HG03439 (cell line): ENCODE data around the gene ZSCAN31.

Source experiments
- ATAC-seq: cut with Tn5 transposase; IDR thresholded peaks from one replicate; pipeline ENCODE4 v1.9.1; 2021; ENCODE audit warnings: mild to moderate bottlenecking, moderate library complexity; ENCODE audit not compliant: unreplicated experiment

ZSCAN31 gene

DNA sequence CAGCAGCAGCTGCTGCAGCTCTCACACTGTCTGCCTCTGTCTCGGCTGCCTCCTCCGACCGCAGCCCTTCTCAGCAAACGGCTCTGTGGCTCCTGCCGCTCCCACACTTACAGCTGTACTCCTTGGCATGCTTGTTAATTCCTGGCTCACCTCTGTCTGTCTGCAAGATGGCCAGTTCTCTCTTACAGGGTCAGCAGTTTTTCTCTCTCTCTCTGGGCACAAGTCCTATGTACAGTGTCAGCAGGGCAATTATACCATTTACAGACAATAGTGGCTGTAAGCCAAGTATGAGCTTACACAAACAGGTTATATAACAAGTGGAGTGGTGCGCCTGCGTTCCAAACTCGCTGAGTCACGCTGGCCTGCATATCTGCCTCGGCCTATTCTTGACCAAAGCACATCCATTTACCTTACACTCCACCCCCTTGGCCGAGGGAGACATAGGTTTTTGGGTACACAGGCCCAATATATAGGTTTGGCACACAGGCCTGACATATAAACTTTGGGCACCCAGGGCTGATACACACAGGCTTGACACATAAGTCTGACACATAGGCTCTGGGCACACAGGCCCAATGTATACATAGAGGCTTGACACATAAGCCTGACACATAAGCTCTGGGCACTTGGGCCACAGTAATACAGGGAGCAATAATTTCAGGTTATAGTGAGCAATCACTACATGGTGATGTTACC, 18.2 kb upstream of the ZSCAN31 start:
- no peak for ATAC-seq

DNA sequence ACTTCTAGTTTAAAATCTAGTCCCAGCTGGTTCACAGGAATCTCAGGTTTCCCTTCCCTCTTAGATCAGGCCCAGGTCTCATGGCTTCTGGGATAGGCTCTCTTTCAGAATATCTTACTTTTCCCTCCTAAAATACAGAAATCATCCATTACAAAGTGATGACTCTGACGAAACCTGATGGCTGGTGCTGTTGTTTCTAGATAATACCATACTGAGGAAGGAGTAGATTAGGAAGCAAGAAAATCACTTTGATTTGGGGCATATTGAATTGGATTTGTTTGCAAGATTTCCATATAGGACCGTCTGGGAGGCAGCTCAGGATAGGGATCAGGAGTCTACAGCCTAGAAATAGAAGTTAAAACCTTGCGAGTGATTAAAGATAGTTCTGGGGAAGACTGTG, 17.4 kb upstream of the ZSCAN31 start:
- ATAC-seq: no peak

DNA sequence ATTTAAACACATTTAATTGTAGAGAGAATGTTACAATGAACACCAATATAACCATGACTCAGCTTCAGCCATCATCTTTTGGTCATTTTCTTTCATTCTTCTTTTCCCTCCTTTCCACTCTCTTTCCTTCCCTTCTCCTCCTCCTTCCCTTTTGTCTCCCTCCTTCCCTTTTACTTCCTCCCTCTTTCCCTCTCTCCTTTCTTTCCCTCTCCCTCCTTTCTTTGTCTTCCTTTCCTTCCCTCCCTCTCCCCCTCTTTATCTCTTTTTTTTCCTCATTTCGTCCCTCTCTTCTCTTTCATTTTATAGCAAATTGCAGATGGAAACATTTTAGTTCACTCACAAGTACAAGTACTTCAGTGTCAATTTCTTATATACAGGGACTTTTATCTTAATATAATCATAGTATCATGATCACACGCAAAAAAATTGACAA, 15.6 kb upstream of the ZSCAN31 start:
- ATAC-seq: no peak

DNA sequence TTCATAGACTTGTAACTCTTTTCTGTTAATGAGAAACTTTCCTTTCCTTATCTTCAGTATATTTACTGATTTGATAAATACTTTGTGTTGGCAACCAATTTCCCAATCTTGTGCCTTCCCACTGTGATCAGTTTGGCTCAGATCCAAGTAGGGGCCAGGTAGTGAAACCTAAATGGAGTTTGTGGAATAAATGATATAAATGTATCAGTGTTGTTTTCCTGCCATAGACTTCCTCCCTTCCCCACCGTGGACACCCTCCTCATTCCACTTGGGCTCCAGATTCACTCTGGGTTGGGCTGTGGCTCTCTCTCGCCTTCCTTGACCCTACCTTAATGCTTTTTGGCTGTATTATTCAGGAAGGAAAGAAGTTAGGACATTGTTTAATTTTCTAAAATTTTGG, 15.1 kb upstream of the ZSCAN31 start:
- no peak for ATAC-seq

DNA sequence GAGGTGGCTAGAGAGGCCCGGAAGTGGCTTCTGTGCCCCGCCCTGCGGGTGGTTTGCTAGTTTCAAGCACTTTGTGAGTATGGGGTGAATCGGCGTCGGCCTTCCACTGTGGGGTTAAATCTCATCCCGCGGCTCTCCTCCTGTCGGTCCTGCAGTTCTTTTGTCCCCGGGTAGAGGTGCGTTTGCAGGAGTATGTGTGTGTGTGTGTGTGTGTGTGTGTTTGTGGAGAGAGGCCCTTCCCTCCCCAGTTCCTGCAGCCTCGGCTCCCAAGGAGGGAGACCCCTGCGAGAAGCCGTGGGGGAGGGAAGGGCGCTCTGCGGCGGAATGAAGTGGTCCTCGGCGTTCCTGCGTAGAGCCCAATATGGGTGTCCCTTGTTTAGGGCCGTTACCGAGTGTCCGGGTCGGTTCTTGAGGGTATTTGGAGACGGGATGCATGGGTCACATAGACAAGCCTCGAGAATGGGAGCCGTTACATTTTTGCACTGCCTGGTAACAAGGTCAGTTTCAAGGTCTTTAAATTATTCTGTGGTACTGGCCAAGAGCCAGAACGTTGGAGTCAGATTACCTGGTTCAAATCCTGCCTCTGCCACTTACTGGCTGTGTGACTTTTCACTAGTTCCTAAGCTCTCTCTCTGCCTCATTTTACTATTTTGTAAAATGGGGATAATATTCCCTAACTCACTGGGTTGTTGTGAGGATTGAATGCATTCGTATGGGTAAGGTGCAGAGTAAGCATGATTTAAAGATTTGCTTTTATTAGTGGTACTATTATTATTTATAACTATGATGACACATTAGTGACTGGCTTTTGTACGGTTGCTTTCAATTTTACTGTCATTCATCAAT, 14.2 kb upstream of the ZSCAN31 start, which contains the start of gene ZKSCAN3:
TSS of gene ZKSCAN3 (plus strand) at position 56 of the 846 bp plus-strand sequence. CDS start 9,640 bp downstream, outside the sequence.
- peak; percentile 91 for ATAC-seq

DNA sequence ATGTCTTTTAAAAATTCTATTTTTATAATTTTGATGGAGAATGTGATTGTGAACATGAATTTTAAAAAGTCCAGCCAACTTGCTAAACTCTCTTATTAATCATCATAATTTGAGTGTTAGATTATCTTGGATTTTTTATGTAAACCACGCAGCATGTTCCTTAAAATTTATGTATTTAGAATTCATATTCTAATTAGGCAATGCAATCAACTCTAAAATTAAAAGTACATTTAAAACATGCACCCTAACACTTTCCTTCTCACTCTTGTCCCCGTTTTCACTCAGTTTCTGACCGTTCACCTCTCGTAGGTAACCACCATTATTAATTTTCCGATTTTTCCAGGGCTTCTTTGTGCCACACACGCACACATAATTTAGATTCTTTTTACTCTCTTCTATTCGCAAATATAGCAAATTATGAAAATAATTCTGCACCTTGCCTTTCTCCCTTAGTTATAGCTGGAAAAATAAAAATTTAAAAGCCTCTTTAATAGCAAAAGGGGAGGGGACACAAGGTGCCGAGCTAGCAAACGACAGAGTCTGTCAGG, 13.5 kb upstream of the ZSCAN31 start:
- ATAC-seq: no peak

DNA sequence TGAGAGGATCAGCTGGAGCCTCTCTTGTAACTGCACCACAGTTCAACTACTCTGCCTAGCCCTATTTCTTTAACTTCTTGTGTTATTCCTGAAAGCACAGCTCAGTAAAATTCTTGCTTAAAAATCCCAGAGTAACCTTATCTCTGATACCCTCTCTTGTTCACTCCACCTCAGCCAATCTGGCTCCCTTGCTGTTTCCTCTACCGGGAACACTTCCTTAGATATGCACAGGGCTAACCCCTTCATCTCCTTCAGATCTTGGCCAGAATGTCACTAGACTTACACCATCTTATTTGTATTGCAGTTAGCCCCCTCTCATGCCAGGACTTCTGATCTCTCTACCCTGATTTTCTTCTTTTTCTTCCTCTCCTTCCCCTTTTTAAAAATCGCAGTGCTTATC, 11.2 kb upstream of the ZSCAN31 start:
- no peak for ATAC-seq

DNA sequence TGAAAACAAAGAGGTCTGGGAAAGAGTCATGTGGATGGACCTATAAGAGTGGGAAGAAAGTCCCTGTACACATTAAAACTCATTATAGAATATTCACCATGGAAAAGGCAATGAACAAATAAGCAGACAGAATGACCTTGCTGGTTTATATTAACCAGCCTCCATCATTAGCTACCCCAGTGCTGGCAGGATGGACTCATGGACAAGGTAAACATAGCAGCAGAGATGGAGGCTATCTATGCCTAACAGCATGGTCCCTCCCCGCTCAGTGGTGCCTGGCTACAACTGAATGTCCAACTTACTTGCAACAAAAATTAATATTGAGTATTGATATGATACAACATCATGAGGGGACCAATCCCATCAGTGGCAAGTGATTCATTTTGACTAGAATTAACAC, 9.3 kb upstream of the ZSCAN31 start:
- ATAC-seq: no peak

DNA sequence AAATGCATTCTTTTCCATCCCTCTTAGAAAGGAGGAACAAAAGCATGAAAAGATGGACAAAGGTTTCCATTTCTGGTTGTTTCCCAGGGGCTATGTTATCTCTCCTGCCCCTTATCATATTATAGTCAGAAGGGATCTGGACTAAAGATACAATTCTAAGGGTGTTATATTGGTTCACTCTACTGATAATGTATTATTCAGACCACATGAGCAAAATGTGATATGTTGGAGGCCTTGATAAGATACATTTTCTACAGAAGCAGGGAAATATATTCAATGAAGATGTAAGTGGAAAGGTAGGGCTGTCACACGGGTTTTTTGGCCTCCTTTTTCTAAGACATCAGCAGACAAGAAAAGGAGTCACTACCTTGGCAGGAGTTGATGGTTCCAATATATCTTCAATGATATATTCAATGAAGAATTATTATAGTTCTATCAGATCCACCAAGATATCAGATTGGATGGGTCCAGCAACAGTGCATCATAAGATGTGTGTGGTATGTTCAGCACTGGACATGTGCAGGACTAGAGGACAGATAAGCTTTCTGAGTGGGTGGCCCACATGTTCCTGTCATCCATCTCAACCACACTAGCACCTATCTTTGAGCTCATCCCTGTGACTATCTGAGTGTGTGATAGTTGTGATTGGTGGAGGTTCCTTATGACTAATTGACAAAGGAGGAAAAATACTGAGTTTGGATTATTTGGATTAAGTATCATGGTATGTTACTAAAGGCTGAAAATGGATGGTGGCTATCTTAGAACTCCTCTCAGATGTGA, 8.1 kb upstream of the ZSCAN31 start:
- no peak for ATAC-seq

DNA sequence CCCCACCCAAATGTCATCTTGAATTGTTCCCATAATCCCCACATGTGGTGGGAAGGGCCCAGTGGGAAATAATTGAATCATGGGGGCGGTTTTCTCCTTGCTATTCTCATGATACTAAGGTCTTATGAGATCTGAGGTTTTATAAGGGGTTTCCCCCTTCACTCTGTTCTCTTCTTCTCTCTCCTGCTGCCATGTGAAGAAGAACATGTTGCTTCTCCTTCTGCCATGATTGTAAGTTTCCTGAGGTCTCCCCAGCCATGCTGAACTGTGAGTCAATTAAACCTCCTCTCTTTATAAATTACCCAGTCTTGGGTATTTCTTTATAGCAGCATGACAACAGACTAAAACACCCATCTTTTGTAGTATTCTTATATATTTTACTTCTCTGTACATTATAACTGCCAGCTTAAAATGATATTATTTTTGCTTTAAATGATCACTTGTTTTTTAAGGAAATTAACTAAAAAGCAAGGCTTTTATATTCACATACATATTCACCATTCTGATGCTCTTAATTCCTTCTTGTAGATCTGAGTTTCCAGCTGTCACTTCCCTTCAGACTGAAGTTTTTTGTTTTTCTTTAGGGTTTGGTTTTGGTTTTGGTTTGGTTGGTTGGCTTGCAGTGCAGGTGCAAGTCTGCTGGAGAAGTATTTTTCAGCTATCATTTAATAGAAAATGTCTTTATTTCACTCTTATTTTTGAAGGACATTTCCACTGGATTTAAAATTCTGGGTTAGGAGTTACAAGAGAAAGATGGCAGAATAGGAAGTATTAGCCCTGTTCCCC, 4.6 kb upstream of the ZSCAN31 start:
- ATAC-seq: no peak

DNA sequence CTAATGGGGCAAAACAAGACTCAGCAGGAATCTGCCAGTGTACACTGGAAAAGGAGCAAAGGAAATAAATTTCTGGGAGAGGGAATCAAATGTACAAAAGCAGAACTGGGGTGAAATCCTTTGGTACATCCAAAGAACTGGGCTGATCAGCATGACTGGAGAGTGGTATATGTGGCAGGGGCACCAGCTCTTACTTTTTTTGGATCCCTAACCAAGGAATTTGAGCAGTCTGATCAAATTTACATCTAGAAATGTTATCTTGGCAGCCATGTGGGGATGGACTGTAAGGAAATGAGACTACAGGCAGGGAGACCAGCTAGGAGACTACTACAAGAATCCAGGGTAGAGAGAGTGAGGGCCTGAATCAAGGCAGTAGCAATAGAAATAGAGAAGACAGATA, 1.2 kb upstream of the ZSCAN31 start:
- no peak for ATAC-seq

DNA sequence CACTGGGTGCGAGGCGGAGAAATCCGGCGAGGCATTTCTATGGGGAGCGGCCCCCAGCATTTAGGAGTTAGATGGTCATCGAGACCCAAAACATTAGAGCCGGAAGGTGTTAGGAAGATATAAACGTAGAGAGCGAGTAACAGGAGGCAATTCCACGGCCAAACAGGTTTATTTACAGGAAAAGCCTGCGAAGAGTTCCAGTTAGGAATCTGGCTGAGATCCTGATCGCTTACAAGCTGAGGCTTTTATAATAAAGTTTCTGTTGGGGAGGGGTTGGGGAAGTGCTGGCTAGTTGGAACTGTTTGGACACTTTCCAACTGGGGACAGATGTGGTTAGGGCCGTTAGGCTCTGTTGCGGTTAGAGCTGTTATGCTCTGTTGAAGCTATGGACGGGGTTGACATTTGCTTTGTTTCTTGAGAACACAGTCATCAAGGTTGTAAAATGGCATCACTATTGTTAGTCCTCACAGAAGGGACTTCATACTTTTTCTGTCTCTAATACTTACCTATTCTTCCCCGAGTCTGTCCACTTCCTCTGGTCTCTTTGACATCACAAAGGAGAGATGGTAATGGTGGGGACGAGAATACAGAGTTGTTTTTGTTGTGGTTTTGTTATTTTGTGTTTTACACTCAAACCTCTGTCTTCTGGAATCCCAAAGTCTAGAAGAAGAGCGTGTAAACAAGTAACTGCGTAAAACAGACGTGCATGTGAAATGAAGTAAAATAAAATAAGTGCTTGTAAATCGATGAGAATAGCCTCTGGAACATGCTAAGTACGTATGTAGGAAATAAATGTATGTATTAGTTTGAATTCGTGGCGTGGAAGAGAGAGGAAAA, 554 bp upstream of the ZSCAN31 start:
- ATAC-seq: no peak

DNA sequence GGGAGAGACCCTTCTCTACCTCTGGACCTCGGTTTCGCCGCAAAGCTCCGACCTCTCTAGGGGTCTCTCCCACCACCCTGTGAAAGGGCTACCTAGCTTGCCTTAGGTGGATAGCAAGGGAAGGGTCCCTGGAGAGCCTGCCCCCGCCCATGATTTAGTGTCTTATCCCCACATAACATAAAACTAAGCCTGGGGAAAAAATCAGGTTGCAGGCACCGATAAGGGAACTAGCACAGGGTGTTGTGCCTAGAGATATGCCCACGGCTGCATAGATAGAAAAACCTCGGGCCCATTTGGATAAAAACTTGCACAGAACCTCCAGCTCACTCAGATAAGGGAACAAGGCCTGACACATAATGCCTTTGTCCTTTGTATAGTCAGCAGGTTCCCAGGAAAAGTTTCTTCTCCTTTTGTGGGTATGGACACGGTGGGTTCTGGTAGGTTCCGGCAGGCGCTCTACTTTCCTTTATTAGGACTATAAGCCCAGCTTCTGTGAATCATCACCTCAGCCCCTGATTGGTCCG, 846 bp downstream of the ZSCAN31 start:
- ATAC-seq: no peak

DNA sequence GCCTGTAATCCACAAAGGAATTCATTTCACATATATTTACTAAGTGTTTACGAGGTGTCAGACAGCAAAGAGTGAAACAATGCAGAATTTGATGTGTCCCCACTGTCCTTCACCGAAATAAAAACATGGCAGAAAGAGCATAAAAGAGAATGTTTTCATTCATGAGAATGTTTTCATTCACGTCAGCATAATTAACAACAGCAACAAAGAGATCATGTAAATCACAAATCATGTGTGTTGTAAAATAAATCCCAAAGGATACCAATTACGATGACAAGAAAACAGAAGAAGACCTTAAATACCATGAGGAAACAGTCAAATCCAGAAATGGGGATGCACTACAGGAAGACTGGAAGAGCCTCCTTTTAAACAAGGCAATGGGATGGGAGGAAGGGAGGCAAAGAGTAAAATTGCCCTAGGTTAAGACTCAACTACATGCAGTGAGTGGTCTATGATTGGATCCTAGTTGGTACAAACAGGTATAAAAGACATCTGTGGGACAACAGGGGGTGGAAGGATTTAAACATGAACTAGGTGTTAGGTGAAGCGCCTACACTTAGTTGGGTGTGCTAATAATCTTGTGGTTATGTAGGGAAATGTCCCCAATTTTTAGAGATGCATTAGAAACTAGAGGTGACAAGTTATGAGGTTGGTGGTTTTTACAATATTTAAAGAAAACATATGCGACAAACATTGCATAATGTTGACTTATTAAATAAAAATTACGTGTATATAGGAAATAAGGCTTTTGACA, 1.5 kb downstream of the ZSCAN31 start:
- no peak for ATAC-seq

DNA sequence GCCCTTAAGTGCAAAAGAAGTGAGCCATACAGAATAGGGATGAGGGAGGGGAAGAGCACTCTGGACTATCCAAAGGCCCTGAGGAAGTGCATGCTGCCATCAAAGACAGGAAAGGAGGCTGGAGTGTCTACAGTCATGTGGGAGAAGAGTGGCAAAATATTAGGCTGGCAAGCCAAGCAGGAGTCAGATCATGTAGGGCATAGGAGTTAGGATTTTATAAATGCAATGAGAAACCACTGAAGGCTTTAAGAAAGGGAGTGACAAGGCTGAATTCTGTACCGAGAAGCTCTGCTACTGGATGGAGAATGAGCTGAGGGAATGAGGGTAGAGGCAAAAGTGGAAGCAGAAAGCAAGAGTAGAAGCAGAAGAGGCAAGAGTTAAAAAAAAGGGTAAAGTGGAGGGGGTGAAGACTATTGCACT, 2.3 kb downstream of the ZSCAN31 start:
- no peak for ATAC-seq

DNA sequence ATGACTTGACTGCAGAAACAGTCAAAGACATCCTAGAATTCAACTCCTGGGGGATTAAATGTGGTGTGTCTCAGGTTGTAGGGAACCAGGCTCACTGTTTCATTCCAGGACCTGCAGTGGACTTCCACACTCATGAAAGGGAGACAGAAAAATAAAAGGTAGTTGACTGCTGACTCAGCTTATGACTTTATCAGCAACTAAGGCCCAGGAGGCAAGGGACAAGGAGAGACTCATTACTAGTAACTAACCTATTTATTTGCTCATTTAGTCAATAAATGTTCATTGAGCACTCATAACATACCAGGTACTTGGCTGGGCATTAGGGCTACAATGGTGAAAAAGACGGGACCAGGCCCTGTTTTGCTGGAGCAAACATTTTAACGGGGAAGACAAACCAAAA, 2.9 kb downstream of the ZSCAN31 start:
- no peak for ATAC-seq

DNA sequence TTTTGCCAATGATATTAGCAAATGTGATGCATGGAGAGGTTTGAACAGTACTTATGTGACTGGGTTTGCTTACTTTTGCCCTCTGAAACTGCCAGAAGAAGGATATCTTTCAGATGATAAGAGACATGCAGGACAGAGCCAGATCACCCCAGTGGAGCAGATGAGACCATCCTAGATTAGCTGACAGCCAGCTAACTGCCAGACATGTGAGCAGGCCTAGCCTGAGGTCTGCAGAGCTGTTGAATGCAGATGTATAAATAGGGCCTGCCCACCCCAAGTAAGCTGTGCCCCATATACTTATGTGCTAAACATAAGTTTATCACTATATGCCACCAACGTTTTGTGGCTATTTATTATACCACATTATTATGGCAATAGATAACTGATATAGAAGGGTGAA, 5.9 kb downstream of the ZSCAN31 start:
- no peak for ATAC-seq

DNA sequence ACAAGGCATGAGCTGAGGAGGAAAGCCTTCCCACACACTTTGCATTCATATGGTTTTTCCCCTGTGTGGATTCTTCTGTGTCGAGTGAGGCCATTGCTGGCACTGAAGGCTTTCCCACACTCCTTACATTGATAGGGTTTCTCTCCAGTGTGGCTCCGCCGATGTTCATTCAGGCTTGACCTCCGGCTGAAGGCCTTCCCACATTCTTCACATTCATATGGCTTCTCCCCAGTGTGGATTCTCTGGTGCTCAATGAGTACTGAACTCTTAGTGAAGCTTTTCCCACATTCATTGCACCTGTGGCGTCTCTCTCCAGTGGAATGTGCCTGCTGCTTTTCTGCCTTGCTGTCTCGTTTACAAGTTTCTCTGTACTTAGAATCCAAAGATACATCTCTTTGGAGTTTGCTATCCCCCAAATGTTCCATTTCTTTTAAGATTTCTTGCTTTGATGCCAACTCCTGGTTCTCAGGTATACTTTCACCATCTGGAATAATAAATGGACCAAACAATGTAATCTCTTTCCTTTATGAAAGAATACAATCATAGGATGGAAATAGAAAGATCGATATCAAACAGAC, 9.5 kb downstream of the ZSCAN31 start:
- ATAC-seq: no peak
